ENCODE measurements around the gene ATP5PF. TPM values are rescaled to one million over a fixed set of nuclear protein-coding genes. Genes with fewer than 3 reads are reported as not detected.
"Not testable (repeated sequence)": the region's sequence is repeated elsewhere in the genome, so short reads cannot be mapped to it uniquely, and the experiment has no call there.

Gene ATP5PF
- 63.0 and 120 TPM in 2 replicates for total RNA-seq

DNA sequence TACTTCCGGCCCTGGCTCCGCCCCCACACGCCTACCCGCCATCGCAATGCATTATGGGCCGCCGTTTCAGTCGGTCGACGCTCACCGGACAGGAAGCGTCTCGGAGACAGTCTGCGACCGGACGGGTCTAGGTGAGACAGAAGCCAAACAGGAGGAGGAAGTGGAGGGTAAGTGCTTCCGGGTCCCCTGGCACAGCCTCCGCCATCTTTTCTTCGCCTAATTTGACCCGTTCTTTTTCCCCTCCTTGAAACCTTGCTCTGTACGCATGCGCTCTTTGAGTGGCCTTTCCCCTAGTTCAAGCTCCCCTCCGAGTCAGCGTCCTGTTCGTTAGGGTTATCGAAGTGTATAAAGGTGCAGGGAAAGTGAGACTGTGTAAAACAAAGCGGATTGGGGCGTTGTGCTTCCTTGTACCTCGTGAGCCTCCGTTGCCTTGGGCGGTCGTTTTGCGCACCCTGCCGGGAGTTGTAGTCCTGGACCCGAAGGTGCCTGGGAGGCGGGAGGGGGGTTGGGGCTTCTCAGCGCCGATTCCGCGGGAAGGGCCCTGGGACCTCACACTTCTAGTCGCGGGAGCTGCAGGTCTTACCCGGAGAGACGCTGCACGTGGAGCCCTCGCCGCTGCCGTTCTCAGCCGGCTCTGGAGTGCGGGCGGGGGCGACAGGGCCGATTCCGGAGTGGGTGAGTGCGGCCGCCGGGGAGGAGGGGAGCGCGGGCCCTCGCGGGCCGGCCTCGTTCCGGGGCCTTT lies at the start of gene ATP5PF, which contains the start of gene GABPA:
Gene ATP5PF, minus strand, starts transcription at position 1 of the 742 bp plus-strand sequence. CDS start 5,110 bp downstream, outside the sequence.
Gene GABPA, plus strand, starts transcription at position 69 of the 742 bp plus-strand sequence. CDS start 6,627 bp downstream, outside the sequence.
- peak; percentile 97 for DNase-seq (ENCODE audit: low read depth)

DNA sequence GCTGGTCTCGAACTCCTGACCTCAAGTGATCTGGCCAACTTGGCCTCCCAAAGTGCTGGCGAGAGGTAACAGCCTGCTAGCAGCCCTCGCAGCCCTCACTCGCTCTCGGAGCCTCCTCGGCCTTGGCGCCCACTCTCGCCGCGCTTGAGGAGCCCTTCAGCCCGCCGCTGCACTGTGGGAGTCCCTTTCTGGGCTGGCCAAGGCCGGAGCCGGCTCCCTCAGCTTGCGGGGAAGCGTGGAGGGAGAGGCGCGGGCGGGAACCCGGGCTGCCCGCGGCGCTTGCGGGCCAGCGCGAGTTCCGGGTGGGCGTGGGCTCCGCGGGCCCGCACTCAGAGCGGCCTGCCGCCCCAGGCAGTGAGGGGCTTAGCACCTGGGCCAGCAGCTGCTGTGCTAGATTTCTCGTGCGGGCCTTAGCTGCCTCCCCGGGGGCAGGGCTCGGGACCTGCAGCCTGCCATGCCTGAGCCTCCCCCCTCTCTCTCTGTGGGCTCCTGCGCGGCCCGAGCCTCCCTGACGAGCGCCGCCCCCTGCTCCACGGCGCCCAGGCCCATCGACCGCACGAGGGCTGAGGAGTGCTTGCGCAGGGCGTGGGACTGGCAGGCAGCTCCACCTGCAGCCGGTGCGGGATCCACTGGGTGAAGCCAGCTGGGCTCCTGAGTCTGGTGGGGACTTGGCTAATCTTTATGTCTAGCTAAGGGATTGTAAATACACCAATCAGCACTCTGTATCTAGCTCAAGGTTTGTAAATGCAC lies 43.6 kb upstream of the ATP5PF start:
- DNase-seq (ENCODE audit: low read depth), result not testable (repeated sequence)

GRCh38 chr21:25776440-25776839 lies 41.7 kb upstream of the ATP5PF start:
- DNase-seq (ENCODE audit: low read depth), result no peak

- DNase-seq (ENCODE audit: low read depth), result peak; percentile 9
Measured at GRCh38 chr21:25772686-25773085, 38.0 kb upstream of the ATP5PF start.

DNA sequence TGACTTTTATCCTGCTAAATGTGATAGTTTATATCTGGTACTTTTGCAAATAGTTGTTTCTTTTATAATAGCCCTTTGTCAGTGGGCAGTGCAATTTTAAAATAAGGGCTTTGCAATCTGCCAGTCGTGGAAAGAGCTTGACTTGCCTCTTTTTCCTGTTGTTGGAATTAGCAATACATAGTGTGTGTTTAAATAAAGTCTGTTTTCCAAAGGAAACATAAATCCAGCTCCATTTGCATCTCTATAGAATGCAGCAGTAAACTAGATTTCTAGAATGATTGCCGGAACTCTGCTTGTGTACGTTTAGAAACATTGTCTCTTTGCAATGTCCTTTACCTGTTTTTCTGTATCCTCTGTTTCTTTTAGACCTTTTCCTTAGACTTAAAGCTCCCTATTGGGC lies 33.2 kb upstream of the ATP5PF start:
- no peak for DNase-seq (ENCODE audit: low read depth)

- no peak for DNase-seq (ENCODE audit: low read depth)
Measured at GRCh38 chr21:25764065-25764464, 29.4 kb upstream of the ATP5PF start.

DNA sequence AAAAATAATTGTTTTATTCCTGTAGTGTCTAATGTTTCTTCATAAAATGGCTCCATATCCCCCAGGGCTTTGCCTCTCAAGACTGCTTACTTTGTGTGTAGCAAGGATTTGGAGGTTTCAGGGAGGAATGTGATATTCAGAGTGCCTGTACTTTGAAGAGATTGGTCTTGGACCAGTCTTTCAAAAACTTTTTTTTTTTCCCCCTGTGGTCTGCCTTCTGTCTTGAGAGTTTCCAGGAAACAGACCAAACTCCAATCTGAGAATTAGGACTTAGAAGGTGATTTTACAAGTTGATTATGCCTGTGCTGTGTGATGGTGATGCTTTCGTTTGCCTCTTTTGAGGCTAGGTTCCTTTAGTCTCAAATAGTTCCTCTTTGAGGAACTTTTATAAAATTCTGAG lies 26.0 kb upstream of the ATP5PF start:
- DNase-seq (ENCODE audit: low read depth), result no peak

DNA sequence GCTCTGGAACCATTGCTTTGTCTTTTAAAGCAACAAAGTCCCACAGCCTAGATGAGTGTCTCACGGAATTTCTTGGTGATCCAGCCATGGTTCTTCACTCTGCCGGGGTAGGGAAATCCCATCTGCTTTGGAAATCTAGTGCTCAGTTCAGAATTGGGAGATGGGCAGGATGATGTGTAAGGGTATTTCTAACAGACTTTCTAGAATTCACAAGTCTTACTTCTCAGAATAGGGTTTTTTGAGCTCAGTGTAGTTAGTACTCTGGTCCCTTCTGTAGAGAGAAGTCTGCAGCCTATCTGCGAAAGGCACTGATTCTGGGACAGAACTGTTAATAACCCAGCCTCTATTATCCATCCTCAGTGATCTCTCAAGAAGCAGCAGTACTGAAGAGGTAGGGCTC lies 25.4 kb upstream of the ATP5PF start:
- no peak for DNase-seq (ENCODE audit: low read depth)

DNA sequence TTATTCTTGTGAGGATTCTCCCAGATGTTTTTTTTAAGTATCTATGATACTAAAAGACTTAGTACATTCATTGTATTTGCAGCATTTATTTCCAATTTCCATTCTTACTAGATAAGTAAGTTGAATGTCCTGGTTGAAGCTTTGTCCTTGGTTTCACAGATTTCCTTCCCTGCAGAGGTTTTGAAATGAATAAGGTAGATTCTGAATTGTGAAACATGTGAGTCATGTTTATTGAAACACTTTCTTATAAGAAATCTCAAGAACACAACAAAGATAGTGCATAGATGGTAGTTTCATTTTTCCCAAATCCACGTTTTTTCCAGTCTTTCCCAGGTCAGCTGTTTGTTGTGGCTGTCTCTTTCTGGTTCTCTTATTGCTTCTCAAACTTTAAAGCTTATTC lies 24.9 kb upstream of the ATP5PF start:
- peak; percentile 23 for DNase-seq (ENCODE audit: low read depth)

DNA sequence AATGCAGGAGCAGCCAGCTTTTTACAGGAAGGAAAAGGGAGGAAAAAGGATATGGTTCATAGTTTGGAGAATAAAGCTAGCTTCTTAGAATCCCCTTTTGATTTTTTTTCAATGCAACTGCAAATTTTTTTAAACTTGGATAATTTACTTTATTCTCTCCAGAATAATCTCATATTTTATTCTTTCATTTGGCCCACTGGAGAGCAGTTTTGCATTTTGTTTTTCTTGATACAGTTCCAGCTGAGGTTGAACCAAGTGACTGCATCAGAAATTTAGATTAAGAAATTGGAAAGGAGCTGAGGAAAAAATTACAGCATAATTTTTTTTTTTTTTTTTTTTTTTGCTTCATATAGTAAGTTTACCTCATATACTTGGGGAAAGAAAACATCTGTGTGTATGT lies 22.8 kb upstream of the ATP5PF start:
- no peak for DNase-seq (ENCODE audit: low read depth)

GRCh38 chr21:25756190-25756932 lies 21.7 kb upstream of the ATP5PF start:
- no peak for DNase-seq (ENCODE audit: low read depth)

- DNase-seq (ENCODE audit: low read depth), result no peak
Measured at GRCh38 chr21:25752416-25752815, 17.7 kb upstream of the ATP5PF start.

DNA sequence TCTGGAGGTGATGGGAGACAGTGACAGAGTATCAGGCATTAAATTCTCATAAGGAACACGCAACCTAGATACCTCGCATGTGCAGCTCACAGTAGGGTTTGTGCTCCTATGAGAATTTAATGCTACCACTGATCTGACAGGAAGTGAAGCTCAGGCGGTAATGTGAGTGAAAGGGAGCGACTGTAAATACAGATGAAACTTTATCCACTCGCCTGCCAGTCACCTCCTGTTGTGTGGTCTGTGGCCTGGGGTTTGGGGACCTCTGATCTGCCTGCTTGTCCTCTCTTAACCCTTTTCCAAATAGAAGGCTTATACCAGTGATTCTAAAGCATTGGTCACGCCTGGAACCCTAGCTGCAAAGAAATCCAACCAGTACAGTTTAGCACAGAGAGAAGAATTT lies 15.4 kb upstream of the ATP5PF start:
- no peak for DNase-seq (ENCODE audit: low read depth)

GRCh38 chr21:25744854-25745253 lies 10.2 kb upstream of the ATP5PF start:
- DNase-seq (ENCODE audit: low read depth), result no peak

GRCh38 chr21:25742900-25743299 lies 8.2 kb upstream of the ATP5PF start:
- no peak for DNase-seq (ENCODE audit: low read depth)

GRCh38 chr21:25737421-25737820 lies 2.7 kb upstream of the ATP5PF start:
- DNase-seq (ENCODE audit: low read depth), result no peak

DNA sequence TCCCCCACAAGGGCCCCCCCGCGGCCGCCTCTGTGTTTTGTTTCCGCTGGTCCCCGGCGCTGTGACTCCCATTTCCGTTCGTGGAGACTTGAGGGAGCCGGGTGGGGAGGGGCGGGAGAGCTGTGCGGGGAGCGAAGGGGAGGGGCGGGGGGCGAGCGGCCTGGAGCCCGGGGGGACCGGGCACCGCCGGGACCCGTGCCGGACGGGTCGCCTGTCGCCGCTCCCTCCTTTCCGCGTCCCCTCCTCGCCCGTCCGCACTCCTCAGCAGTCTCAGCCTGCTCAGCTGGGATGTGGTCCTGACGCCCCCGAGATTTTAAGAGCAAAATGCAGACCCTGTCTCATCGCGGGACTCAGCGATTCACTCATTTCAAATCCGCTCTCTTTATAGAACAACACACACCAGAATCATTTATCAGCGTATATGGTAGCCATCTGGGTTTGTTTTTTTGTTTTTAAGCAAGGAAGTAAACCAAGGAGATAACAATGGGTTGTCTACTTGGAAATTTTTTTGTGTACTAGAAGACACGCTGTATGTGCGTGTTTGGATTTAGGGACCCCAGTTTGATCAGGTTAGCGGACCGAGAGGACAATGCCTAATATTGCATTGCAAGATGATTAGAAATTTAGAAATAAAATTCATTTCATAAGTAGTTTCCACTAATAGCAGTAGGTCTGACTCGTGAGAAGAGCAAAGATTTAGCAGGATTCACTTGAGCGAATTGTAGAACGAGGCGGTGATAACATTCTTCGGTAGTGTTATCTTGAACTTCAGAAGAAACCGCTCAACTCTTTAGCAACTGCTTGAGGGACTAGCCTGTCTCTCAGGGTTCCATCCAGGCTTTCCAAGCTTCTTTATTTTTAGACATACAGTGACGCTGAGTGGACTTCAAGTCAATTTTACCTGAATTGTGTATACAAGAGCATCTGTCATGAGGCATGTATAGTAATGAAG lies 1.2 kb upstream of the ATP5PF start:
- DNase-seq (ENCODE audit: low read depth), result peak; percentile 52

- DNase-seq (ENCODE audit: low read depth), result no peak
Measured at GRCh38 chr21:25734654-25734903, 125 bp downstream of the ATP5PF start.

DNA sequence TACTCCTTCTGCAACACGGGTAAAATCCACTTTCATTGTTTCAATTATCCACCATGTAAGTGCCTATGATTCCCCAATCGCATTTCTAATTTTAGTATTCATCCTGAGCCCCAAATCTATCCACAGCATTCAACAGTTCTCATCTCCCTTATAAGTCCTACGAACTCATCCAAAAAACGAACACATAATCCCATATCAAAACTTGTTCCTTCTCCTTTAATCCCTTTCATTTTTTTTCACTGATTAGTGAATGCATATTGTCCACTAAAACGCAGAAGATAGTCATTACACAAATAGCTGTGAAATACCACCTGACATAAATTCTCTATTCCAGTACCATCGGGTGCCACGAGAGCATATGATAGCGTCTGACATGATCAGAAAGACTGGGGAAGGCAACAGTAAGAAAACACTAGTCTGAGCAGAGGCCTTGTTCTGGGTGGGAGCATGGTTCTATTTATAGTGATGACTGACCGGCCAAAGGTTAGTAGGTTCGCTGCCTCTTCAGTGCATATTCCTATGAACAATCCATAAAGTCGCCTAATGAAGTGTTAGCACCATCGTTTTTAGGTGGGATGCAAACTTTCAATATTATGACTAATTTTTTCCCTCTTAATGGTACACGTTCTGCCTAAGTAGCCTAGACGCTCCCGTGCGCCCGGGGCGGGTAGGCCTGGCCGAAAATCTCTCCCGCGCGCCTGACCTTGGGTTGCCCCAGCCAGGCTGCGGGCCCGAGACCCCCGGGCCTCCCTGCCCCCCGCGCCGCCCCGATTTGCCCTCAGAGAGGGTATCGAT lies 648 bp downstream of the ATP5PF start:
- peak; percentile 27 for DNase-seq (ENCODE audit: low read depth)

- peak; percentile 8 for DNase-seq (ENCODE audit: low read depth)
Measured at GRCh38 chr21:25732091-25732760, 2.5 kb downstream of the ATP5PF start.
